Esophagus squamous epithelium (tissue), 5 donors: Measurements from ENCODE around the gene DYNC2H1. TPM values are rescaled to one million over a fixed set of nuclear protein-coding genes. Genes with fewer than 3 reads are reported as not detected.

Experiments
- DNase-seq: peaks from one replicate; lab custom pipeline; 2025; lab: John Stamatoyannopoulos, UW
- H3K27ac ChIP-seq, 4 donors: fragments of 200-600 bp; sonication (generic); one replicate each; pipeline ENCODE4 v1.5.1; 2016 to 2019; ENCODE audit warnings: mild to moderate bottlenecking in 1 of 4
- H3K27me3 ChIP-seq, 4 donors: fragments of 200-600 bp; sonication (generic); 1 replicate in 3 of 4; 2 replicates in 1 of 4; pipeline versions ENCODE4 v1.5.1 to v1.6.0; 2017 to 2021; ENCODE audit warnings: antibody characterized with exemption in 1 of 4
- H3K36me3 ChIP-seq, 3 donors: fragments of 200-600 bp; sonication (generic); one replicate each; pipeline ENCODE4 v1.5.1; 2016 to 2019
- H3K4me1 ChIP-seq, 3 donors: fragments of 200-600 bp; sonication (generic); one replicate each; pipeline ENCODE4 v1.5.1; 2017 to 2019
- H3K4me3 ChIP-seq, 4 donors: fragments of 200-600 bp; sonication (generic); 1 replicate in 3 of 4; 2 replicates in 1 of 4; pipeline ENCODE4 v1.5.1; 2016 to 2019; ENCODE audit warnings: mild to moderate bottlenecking in 2 of 4, moderate library complexity in 1 of 4
- H3K9me3 ChIP-seq, 3 donors: fragments of 200-600 bp; sonication (generic); one replicate each; pipeline ENCODE4 v1.5.1; 2016 to 2019
- CTCF ChIP-seq, 6 experiments: fragments of 450-650 bp in 4 of 6; fragments of 200-600 bp in 2 of 6; sonication (generic) in 2 of 6; IDR thresholded peaks; one replicate each; pipeline ENCODE4 v1.5.1; 2016 to 2019; ENCODE audit warnings: antibody characterized with exemption in 6 of 6, mild to moderate bottlenecking in 4 of 6, moderate library complexity in 4 of 6
- POLR2A ChIP-seq, 4 donors: fragments of 450-650 bp; IDR thresholded peaks; one replicate each; pipeline ENCODE4 v1.6.1; 2017; ENCODE audit warnings: antibody characterized with exemption in 4 of 4, mild to moderate bottlenecking in 4 of 4, moderate library complexity in 3 of 4
- WGBS, 2 donors: methylation state at CpG; one replicate each; pipeline ENCODE4 v1.1.5; 2018; 5-methylcytosine and 5-hydroxymethylcytosine counted together
- intact Hi-C: fragments of 100-400 bp; cut with DNase I; formaldehyde crosslinking; loops from one replicate; pipeline ENCODE4 v1.15.0; 2022
- total RNA-seq, 4 donors: library from RNA; depleted of rRNA; stranded (reverse); fragments of >200 nt; gene quantifications; one replicate each; pipeline ENCODE4 v1.1.0, GENCODE V29; 2016
- donor health status: DM: yes; HTN: yes; CAD: no.

DYNC2H1 gene
- total RNA-seq, 4 donors from 2014 or later, result 6.8 to 13.9 (median 9.3) TPM

GRCh38 chr11:103085758-103086365 lies 23.4 kb upstream of the DYNC2H1 start:
- H3K36me3 ChIP-seq, result peaks cover 0 to 74% (median under 1%) of the 10 kb centered on the region in 3 donors
- no peak overlapping the region for H3K4me3 ChIP-seq
- no peaks in the 10 kb centered on the region for H3K9me3 ChIP-seq
- 78 to 96% methylated on average over 1 of the region's 1 CpG for WGBS, 2 donors
- DNase-seq, result no peak
- intact Hi-C loops, result no loop called here
- peaks cover 6 to 28% (median 7%) of the 10 kb centered on the region in 3 donors for H3K4me1 ChIP-seq
- H3K27ac ChIP-seq, result no peak overlapping the region
- no peak for TF ChIP-seq POLR2A (IDR thresholded peaks at IDR 0.05)
- no peak for TF ChIP-seq CTCF (IDR thresholded peaks at IDR 0.05)
- H3K27me3 ChIP-seq, result no peaks in the 10 kb centered on the region

DNA sequence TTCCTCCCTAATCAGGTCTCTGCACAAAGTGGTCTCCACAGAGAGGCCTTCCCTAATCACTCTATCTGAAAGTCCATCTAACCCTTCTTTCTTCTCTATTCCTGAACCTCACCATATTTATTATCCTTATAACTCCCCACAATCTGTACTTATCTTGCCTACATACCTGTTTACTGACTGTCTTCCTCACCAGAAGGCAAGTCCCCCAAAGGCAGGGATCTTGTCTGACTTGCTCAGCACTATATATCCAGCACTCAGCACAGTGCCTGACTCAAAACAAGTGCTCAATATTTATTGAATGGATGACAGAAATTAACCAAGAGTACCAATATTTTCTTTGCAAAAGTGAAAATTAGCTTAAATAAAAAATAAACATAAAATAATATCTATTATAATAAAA lies 22.8 kb upstream of the DYNC2H1 start:
- peaks cover 7 to 34% (median 10%) of the 10 kb centered on the region in 3 donors for H3K4me1 ChIP-seq
- no peak overlapping the region for H3K27ac ChIP-seq
- H3K9me3 ChIP-seq, result no peaks in the 10 kb centered on the region
- no peak overlapping the region for H3K4me3 ChIP-seq
- TF ChIP-seq POLR2A (IDR thresholded peaks at IDR 0.05) (no peak), CTCF (IDR thresholded peaks at IDR 0.05) (no peak)
- no peak for DNase-seq
- intact Hi-C loops, result no loop called here
- no peaks in the 10 kb centered on the region for H3K27me3 ChIP-seq
- peaks cover 0 to 68% (median 0%) of the 10 kb centered on the region in 3 donors for H3K36me3 ChIP-seq

GRCh38 chr11:103091064-103091800 lies 18.0 kb upstream of the DYNC2H1 start:
- TF ChIP-seq CTCF (IDR thresholded peaks at IDR 0.05) (no peak), POLR2A (IDR thresholded peaks at IDR 0.05) (no peak)
- WGBS, 2 donors, result 0% methylated on average over 7 to 19 of the region's 26 CpGs
- Histone ChIP-seq H3K27me3 (peaks cover 0 to 31% (median 0%) of the 10 kb centered on the region in 4 donors), H3K4me3 (peak overlapping the region; percentile 77 to 98 (median 90)), H3K36me3 (peaks cover 0 to 23% (median 0%) of the 10 kb centered on the region in 3 donors), H3K27ac (peak overlapping the region; percentile 87 to 94 (median 91)), H3K4me1 (peaks cover 7 to 41% (median 10%) of the 10 kb centered on the region in 3 donors), H3K9me3 (no peaks in the 10 kb centered on the region)
- DNase-seq, result no peak
- intact Hi-C loops, result no loop called here

GRCh38 chr11:103091801-103092524 lies 17.3 kb upstream of the DYNC2H1 start, which contains the start of gene DCUN1D5:
Gene DCUN1D5 (minus strand): TSS chr11:103092160. CDS start chr11:103091872, 288 bp downstream.
- Histone ChIP-seq H3K27ac (peak within 1 kb of the TSS; percentile 87 to 94 (median 91)), H3K9me3 (no peaks in the 10 kb centered on the region), H3K4me1 (peaks cover 7 to 41% (median 10%) of the 10 kb centered on the region in 3 donors), H3K36me3 (peaks cover 0 to 16% (median 0%) of the 10 kb centered on the region in 3 donors), H3K4me3 (peak within 1 kb of the TSS; percentile 77 to 98 (median 90)), H3K27me3 (peaks cover 0 to 38% (median 0%) of the 10 kb centered on the region in 4 donors)
- WGBS, 2 donors, result 0 to 1% methylated on average over 23 to 29 of the region's 54 CpGs
- TF ChIP-seq CTCF (IDR thresholded peaks at IDR 0.05) (peak in 1 of 6 experiments; percentile 8), POLR2A (IDR thresholded peaks at IDR 0.05) (peak in 2 of 4 donors; percentile 60 to 82)
- intact Hi-C loops, result no loop called here
- peak; percentile 63 for DNase-seq
